NCI-H345 treated with DMSO at 0.1 percent for 48 hours (cell line): ENCODE results near the gene HBG1.

Experiments
- DNase-seq: peaks from one replicate; lab custom pipeline; 2025; ENCODE audit not compliant: unreplicated experiment; lab: John Stamatoyannopoulos, UW

Gene HBG1

GRCh38 chr11:5247472-5248192, 2.0 kb downstream of the HBG1 start:
- no peak for DNase-seq

GRCh38 chr11:5246772-5247471, 2.7 kb downstream of the HBG1 start:
- no peak for DNase-seq

- DNase-seq, result no peak
Measured at GRCh38 chr11:5245155-5245554, 4.5 kb downstream of the HBG1 start.

- DNase-seq, result no peak
Measured at GRCh38 chr11:5243816-5244180, 5.9 kb downstream of the HBG1 start.

GRCh38 chr11:5242933-5243815, 6.5 kb downstream of the HBG1 start:
- no peak for DNase-seq

GRCh38 chr11:5242208-5242607, 7.4 kb downstream of the HBG1 start:
- DNase-seq, result no peak

GRCh38 chr11:5241458-5241857, 8.2 kb downstream of the HBG1 start:
- no peak for DNase-seq

- no peak for DNase-seq
Measured at GRCh38 chr11:5240458-5240857, 9.2 kb downstream of the HBG1 start.

GRCh38 chr11:5240056-5240455, 9.6 kb downstream of the HBG1 start:
- no peak for DNase-seq

GRCh38 chr11:5239046-5239445, 10.6 kb downstream of the HBG1 start:
- no peak for DNase-seq

- no peak for DNase-seq
Measured at GRCh38 chr11:5238486-5238885, 11.2 kb downstream of the HBG1 start.

GRCh38 chr11:5237420-5237819, 12.2 kb downstream of the HBG1 start:
- no peak for DNase-seq

GRCh38 chr11:5235364-5236095, 14.1 kb downstream of the HBG1 start:
- no peak for DNase-seq

GRCh38 chr11:5234381-5234834, 15.2 kb downstream of the HBG1 start, which contains the start of gene HBD:
TSS of gene HBD (minus strand) at chr11:5234483. CDS start at chr11:5234433, 50 bp downstream.
- no peak for DNase-seq

GRCh38 chr11:5233307-5233706, 16.4 kb downstream of the HBG1 start:
- no peak for DNase-seq

GRCh38 chr11:5232821-5233220, 16.8 kb downstream of the HBG1 start:
- no peak for DNase-seq

GRCh38 chr11:5232176-5232575, 17.5 kb downstream of the HBG1 start:
- DNase-seq, result no peak

GRCh38 chr11:5231111-5231510, 18.5 kb downstream of the HBG1 start:
- DNase-seq, result no peak

- DNase-seq, result no peak
Measured at GRCh38 chr11:5230266-5230665, 19.4 kb downstream of the HBG1 start.

- DNase-seq, result no peak
Measured at GRCh38 chr11:5229796-5230195, 19.9 kb downstream of the HBG1 start.

- no peak for DNase-seq
Measured at GRCh38 chr11:5229356-5229755, 20.3 kb downstream of the HBG1 start.
